SJSA1 (cell line): ENCODE data around the gene KLRG1. TPM values are rescaled to one million over a fixed set of nuclear protein-coding genes. Genes with fewer than 3 reads are reported as not detected.

Experiments used
- DNase-seq, 2 experiments: peaks; one replicate each; pipeline ENCODE4 v3.0.0-alpha.2; 2015 to 2020; ENCODE audit warnings: low spot score in 2 of 2, low read depth in 1 of 2
- H3K27ac ChIP-seq: fragments of 250-450 bp; sonication (Bioruptor Pico); 2 replicates; pipeline ENCODE4 v1.5.1; 2020; ENCODE audit warnings: mild to moderate bottlenecking, moderate library complexity
- H3K27me3 ChIP-seq: fragments of 250-450 bp; sonication (Bioruptor Pico); replicated peaks from 2 replicates; pipeline ENCODE4 v1.5.1; 2020; ENCODE audit warnings: mild to moderate bottlenecking, moderate library complexity
- H3K36me3 ChIP-seq: fragments of 250-450 bp; sonication (Bioruptor Pico); 2 replicates; pipeline ENCODE4 v1.5.1; 2020; ENCODE audit warnings: mild to moderate bottlenecking
- H3K4me1 ChIP-seq: fragments of 250-450 bp; sonication (Bioruptor Pico); replicated peaks from 2 replicates; pipeline ENCODE4 v1.6.1; 2021; ENCODE audit warnings: mild to moderate bottlenecking
- H3K4me3 ChIP-seq: fragments of 250-450 bp; sonication (Bioruptor Pico); 2 replicates; pipeline ENCODE4 v1.5.1; 2020; ENCODE audit warnings: mild to moderate bottlenecking
- H3K9me3 ChIP-seq: fragments of 250-450 bp; sonication (Bioruptor Pico); replicated peaks from 2 replicates; pipeline ENCODE4 v1.5.1; 2020; ENCODE audit warnings: mild to moderate bottlenecking
- total RNA-seq: library from RNA; depleted of rRNA; stranded (reverse); fragments of >200 nt; shearing (Covaris generic); gene quantifications from 2 replicates; pipeline ENCODE4 v1.2.3, GENCODE V29; 2014; rRNA removed

The KLRG1 gene
- total RNA-seq, 1 experiment from 2014 or later: 0.13 TPM

DNA sequence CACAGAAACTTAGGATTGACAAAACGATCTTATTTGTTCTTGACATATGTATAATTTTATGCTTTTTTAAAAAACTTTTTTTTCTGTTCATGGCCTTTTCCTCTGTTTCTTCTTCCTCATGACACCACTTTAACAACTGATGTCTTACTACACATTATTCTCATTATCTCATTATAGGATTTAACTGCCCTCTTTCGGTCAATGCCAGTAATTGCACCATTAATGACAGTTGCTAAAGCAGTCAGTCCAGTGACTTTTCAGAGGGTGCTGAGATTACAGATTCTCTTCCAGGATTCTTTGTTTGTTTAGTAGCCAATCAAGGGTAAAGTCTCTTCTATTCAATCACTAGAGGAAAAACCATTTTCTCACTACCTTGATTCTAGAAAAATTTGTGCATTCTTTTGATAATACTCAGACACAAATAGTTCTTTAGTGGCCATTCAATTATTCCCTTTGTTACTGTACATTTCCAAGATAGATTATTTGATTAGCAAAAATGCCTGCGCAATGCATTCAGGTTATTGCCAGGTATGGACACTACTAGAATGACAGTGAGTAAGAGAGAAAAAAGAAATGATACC, 50.1 kb downstream of the KLRG1 start:
- Histone ChIP-seq H3K27ac (no peak overlapping the region), H3K9me3 (no peaks in the 10 kb centered on the region), H3K4me3 (no peak overlapping the region), H3K27me3 (no peaks in the 10 kb centered on the region), H3K4me1 (no peaks in the 10 kb centered on the region), H3K36me3 (no peaks in the 10 kb centered on the region)
- peak in 1 of 2 experiments; percentile 22 for DNase-seq

DNA sequence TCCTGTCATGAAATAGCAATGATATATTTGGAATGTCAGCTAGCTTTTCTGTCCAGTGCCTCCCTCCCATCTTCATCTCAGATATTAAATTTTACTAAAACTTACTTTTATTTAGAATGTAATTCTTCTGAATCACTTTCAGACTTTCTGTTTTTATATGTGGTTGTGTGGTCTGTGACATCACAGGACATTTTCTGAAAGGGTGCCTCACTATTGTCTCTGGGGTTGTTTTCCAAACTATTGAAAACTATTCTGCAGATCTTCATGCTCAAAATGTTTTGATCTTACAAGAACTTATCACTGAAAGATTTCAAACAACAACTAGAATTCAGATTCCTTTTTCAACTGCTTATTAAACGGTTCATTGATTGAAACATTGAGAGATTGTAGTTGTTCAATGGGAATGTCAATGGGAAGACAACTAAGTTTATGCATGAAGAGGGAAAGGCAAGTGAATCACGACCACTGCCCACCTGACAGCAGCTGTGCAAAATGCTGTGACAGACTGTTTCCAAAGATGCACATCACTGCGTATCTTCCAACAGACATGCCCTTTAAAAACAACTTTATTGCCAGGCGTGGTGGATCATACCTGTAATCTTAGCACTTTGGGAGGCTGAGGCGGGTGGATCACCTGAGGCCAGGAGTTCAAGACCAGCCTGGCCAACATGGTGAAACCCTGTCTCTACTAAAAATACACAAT, 51.3 kb downstream of the KLRG1 start:
- Histone ChIP-seq H3K9me3 (no peaks in the 10 kb centered on the region), H3K27me3 (no peaks in the 10 kb centered on the region), H3K4me3 (no peak overlapping the region), H3K27ac (no peak overlapping the region), H3K4me1 (no peaks in the 10 kb centered on the region), H3K36me3 (no peaks in the 10 kb centered on the region)
- DNase-seq: no peak

DNA sequence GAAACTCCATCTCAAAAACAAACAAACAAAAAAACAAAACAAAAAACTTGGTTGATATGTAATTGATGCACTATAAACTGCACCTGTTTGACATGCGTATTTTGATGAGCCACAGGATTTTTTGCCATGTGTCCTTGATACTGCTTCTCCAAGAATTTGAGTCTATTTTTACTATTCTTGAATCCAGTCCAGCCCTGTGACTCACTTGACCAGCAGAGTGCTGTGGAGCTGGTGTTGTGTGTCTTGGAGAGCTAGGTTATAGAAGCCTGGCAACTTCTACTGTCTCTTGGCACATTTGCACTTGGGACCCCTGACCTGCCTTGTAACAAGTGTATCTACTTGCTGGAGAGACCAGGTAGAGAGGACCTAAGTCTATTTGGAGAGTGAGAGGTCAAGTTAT, 52.0 kb downstream of the KLRG1 start:
- Histone ChIP-seq H3K27ac (no peak overlapping the region), H3K4me3 (no peak overlapping the region), H3K27me3 (no peaks in the 10 kb centered on the region), H3K36me3 (no peaks in the 10 kb centered on the region), H3K4me1 (no peaks in the 10 kb centered on the region), H3K9me3 (no peaks in the 10 kb centered on the region)
- no peak for DNase-seq

DNA sequence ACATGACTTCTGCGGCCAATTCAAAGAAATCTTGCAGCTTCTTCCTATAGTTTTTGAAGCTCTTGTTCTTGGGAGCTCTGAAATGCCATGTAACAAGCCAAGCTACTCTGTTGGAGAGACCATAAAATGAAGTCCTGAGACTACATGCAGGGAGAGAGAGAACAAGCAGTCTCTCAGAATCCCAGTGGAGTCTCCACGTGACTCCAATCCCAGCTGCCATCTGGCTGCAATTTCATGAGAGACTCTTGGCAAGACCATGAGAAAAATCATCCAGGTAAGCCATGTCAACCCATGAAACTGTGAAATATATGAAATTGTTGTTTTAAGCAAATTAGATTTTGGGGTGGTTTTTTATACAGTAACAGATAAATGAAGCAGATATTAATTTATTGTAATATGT, 54.4 kb downstream of the KLRG1 start:
- Histone ChIP-seq H3K27me3 (0 out of 2 replicates have a peak, but pooled peaks cover 9% of the 10 kb centered on the region), H3K4me1 (no peaks in the 10 kb centered on the region), H3K27ac (no peak overlapping the region), H3K4me3 (no peak overlapping the region), H3K36me3 (no peaks in the 10 kb centered on the region), H3K9me3 (no peaks in the 10 kb centered on the region)
- DNase-seq: no peak

DNA sequence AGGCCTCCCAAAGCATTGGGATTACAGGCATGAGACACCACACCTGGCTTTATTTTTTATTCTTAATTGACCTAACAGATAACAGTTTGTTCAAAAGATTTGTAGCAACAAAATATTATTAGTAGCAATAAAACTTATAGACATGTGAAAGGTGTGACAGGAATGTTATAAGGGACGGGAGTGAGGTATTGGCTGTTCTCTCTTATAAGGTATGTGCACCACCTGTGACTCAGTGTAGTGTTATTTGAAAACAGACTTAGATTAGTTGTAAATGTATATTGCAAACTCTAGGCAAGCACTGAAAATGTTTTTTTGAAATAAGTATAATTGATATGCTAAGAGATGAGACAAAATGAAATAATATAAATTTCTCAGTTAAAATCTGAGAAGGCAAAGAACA, 57.8 kb downstream of the KLRG1 start:
- no peaks in the 10 kb centered on the region for H3K36me3 ChIP-seq
- DNase-seq: no peak
- H3K4me3 ChIP-seq: no peak overlapping the region
- no peaks in the 10 kb centered on the region for H3K9me3 ChIP-seq
- H3K27me3 ChIP-seq: 0 out of 2 replicates have a peak, but pooled peaks cover 9% of the 10 kb centered on the region
- no peak overlapping the region for H3K27ac ChIP-seq
- H3K4me1 ChIP-seq: no peaks in the 10 kb centered on the region

DNA sequence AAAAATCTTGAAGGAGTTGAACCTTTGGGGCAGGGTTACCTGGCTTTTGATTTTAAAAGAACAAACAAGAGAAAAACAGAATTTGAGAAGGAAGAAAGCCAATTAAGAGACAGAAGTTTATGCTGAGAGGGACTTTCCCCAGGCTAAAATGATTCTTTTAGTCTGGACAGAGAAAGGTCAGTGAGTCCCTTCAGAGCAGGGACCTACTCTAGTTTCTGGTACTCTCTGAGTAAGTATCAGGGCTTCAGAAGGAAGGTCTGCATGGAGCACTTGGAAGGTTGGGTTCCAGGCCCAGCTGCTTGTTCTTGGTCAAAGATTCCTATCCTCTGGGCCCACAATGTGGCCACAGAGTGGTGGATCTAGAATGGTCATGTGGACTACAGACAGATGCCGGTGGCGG, 59.6 kb downstream of the KLRG1 start:
- no peak overlapping the region for H3K27ac ChIP-seq
- no peak overlapping the region for H3K4me3 ChIP-seq
- DNase-seq: no peak

DNA sequence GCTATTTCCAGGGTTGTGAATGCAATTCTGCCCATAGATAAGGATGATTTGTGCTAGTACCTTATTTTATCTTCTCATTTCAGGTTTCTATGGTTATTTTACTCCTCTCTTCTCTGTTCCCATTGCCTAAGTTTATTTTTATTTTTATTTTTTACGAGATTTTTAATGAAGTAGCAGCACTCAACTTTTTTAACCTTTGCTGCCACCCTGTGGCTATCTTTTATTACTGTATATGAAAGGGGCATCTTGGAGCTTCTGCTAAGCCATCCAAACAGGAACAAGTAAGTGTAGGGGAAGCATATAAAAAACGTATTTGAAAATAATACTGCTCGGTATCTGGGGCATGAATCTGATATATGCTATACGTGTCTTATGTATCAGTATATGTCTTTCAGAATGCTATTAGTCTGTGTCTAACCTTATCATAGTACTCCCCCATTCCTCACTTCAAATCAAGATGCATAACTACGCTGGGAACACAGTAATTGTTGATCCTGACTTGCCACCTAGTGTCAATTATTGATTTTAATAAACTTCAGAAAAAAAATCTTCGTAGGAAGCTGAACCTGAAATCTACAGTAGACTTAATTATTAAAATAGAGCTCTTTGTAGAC, 60.3 kb downstream of the KLRG1 start:
- H3K4me1 ChIP-seq: no peaks in the 10 kb centered on the region
- no peaks in the 10 kb centered on the region for H3K9me3 ChIP-seq
- no peak overlapping the region for H3K4me3 ChIP-seq
- DNase-seq: peak in 1 of 2 experiments; percentile 26
- H3K36me3 ChIP-seq: no peaks in the 10 kb centered on the region
- no peak overlapping the region for H3K27ac ChIP-seq
- peaks cover 11% of the 10 kb centered on the region; the same call in 1 of the 2 replicates for H3K27me3 ChIP-seq

More for the DNA sequence above, 59.6 kb downstream of the KLRG1 start:
- no peaks in the 10 kb centered on the region for H3K36me3 ChIP-seq
- H3K9me3 ChIP-seq: no peaks in the 10 kb centered on the region
- H3K4me1 ChIP-seq: no peaks in the 10 kb centered on the region
- 0 out of 2 replicates have a peak, but pooled peaks cover 9% of the 10 kb centered on the region for H3K27me3 ChIP-seq

DNA sequence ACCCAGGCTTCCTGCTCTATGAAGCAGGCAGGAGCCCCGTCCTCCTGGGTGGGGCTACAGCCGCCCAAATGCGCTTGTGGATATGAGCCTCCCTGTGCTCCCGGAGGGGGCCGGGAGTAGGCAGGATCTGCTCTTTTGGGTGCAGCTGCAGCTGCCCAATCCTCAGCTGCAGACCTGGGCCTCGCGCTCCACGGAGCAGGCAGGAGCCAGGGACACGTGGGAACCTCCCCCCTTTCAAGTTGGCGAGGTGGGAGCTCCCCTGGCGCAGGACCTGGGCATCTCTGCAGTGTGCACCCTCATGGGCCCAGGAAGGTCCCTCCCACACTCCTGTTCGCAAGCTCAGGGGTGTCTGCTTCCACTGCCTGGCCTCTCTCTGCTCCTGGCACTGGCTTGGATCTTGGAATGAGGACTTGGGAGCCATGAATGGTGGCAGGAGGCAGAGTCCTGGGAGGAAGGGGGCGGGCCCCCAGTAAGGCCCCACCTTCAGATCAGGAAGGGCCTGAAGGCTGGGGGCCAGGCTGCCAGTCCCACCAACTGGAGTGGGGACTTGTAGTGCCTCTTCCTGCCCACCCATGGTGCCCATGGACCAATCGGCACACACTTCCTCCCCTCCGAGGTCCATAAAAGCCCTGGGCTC, 61.3 kb downstream of the KLRG1 start:
- Histone ChIP-seq H3K27me3 (peaks cover 18% of the 10 kb centered on the region; the same call in 1 of the 2 replicates), H3K27ac (no peak overlapping the region), H3K4me3 (no peak overlapping the region), H3K4me1 (no peaks in the 10 kb centered on the region), H3K36me3 (no peaks in the 10 kb centered on the region), H3K9me3 (no peaks in the 10 kb centered on the region)
- DNase-seq: no peak

DNA sequence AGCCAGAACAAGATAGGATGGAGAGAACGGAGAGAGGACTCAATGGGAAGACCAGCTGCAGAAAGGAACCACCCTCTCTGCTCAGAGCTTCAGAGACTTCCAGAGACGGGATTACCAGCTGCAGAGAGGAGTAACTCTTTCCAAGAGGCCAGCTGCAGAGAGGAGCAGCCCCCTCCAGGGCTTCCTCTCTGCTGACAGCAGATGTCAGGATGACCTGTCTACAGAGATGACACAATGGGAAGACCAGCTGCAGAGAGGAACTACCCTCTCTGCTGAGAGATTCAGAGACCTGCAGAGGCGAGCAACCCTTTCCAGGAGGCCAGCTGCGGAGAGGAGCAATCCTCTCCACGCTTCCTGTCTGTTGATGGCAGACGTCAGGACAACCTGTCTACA, 61.8 kb downstream of the KLRG1 start:
- Histone ChIP-seq H3K4me1 (no peaks in the 10 kb centered on the region), H3K36me3 (no peaks in the 10 kb centered on the region), H3K9me3 (no peaks in the 10 kb centered on the region), H3K27me3 (peaks cover 18% of the 10 kb centered on the region; the same call in 1 of the 2 replicates), H3K27ac (no peak overlapping the region), H3K4me3 (no peak overlapping the region)
- DNase-seq: no peak

DNA sequence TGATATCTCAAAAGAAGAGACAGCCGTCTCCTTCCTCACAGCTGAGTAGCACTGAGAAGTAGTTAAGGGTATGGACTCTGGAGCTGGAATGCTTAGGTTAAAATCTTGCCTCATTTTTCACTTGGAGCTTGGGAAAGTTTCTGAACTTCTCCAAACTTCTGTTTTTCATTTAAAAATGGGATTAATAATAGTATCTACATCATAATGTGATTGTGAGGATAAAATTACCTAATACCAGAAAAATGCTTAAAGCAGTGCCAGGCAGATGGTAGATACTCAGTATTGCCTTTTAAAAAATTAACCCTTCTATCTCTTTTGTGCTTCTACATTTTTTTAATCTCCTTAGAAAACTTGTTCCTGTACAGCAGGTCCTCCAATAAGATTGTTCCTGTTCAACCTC, 63.3 kb downstream of the KLRG1 start:
- Histone ChIP-seq H3K4me1 (no peaks in the 10 kb centered on the region), H3K9me3 (no peaks in the 10 kb centered on the region), H3K4me3 (no peak overlapping the region), H3K27me3 (peaks cover 13% of the 10 kb centered on the region; the same call in 1 of the 2 replicates), H3K27ac (no peak overlapping the region), H3K36me3 (no peaks in the 10 kb centered on the region)
- no peak for DNase-seq

Other genes starting within 250 kb of the KLRG1 start
- not detected in 2 replicates for gene A2ML1, start 166.9 kb upstream of the KLRG1 start, total RNA-seq
- gene PHC1, start 75.0 kb upstream of the KLRG1 start, total RNA-seq: 22.5 and 23.4 TPM in 2 replicates
- 157 and 162 TPM in 2 replicates for gene M6PR, start 39.9 kb upstream of the KLRG1 start, total RNA-seq
- gene A2M, start 126.4 kb downstream of the KLRG1 start, total RNA-seq: 0.50 and 0.55 TPM in 2 replicates
- not detected in 2 replicates for gene PZP, start 218.8 kb downstream of the KLRG1 start, total RNA-seq